H4 (cell line): ENCODE results near the gene FMNL1. TPM values are rescaled to one million over a fixed set of nuclear protein-coding genes. Genes with fewer than 3 reads are reported as not detected.
A peak's percentile ranks its signal among the peaks of the same experiment; 100 is the strongest.
"Not testable (repeated sequence)": the region's sequence is repeated elsewhere in the genome, so short reads cannot be mapped to it uniquely, and the experiment has no call there.

Experiments
- DNase-seq: peaks from one replicate; pipeline ENCODE4 v3.0.0-alpha.2; 2015; ENCODE audit warnings: low spot score
- total RNA-seq: library from RNA; depleted of rRNA; stranded (reverse); fragments of >200 nt; shearing (Covaris generic); gene quantifications from 2 replicates; pipeline ENCODE4 v1.2.3, GENCODE V29; 2014

The FMNL1 gene
- total RNA-seq, 1 experiment from 2014 or later = 4.4 TPM

- DNase-seq = peak; percentile 66
These were observed 14.0 kb downstream of the FMNL1 start for GRCh38 chr17:45235416-45236281.

GRCh38 chr17:45236282-45236606, 14.6 kb downstream of the FMNL1 start:
- DNase-seq = no peak

- DNase-seq = no peak
These were observed 16.0 kb downstream of the FMNL1 start for GRCh38 chr17:45237686-45238085.

- no peak for DNase-seq
These were observed 16.6 kb downstream of the FMNL1 start for GRCh38 chr17:45238155-45238774.

GRCh38 chr17:45240905-45241327, 19.2 kb downstream of the FMNL1 start:
- DNase-seq = no peak

GRCh38 chr17:45241328-45242028, 19.8 kb downstream of the FMNL1 start:
- no peak for DNase-seq

- DNase-seq = no peak
These were observed 20.3 kb downstream of the FMNL1 start for GRCh38 chr17:45242029-45242414.

GRCh38 chr17:45243750-45244149, 22.1 kb downstream of the FMNL1 start:
- DNase-seq = no peak

- DNase-seq = no peak
These were observed 23.3 kb downstream of the FMNL1 start for GRCh38 chr17:45244725-45245656.

GRCh38 chr17:45246338-45246737, 24.7 kb downstream of the FMNL1 start:
- no peak for DNase-seq

GRCh38 chr17:45246861-45247428, 25.3 kb downstream of the FMNL1 start:
- peak; percentile 51 for DNase-seq

GRCh38 chr17:45247429-45248131, 25.9 kb downstream of the FMNL1 start:
- peak; percentile 99 for DNase-seq

- DNase-seq = no peak
These were observed 26.7 kb downstream of the FMNL1 start for GRCh38 chr17:45248132-45248957.

- DNase-seq = no peak
These were observed 30.2 kb downstream of the FMNL1 start for GRCh38 chr17:45251931-45252330.

GRCh38 chr17:45253237-45253636, 31.6 kb downstream of the FMNL1 start:
- not testable (repeated sequence) for DNase-seq

GRCh38 chr17:45253879-45254278, 32.2 kb downstream of the FMNL1 start:
- DNase-seq = no peak

- no peak for DNase-seq
These were observed 33.7 kb downstream of the FMNL1 start for GRCh38 chr17:45255358-45255757.

GRCh38 chr17:45256114-45256966, 34.7 kb downstream of the FMNL1 start:
- no peak for DNase-seq

- DNase-seq = no peak
These were observed 35.4 kb downstream of the FMNL1 start for GRCh38 chr17:45257115-45257514.
